Natural killer cell (primary cell): ENCODE measurements around the gene FXN. TPM values are rescaled to one million over a fixed set of nuclear protein-coding genes. Genes with fewer than 3 reads are reported as not detected.
"Not testable (repeated sequence)": the region's sequence is repeated elsewhere in the genome, so short reads cannot be mapped to it uniquely, and the experiment has no call there.

ENCODE experiments used
- ATAC-seq, 3 donors: fragments of 150-1000 bp in 2 of 3; fragments of 200-7000 bp in 1 of 3; cut with Tn5 transposase; 1 replicate in 1 of 3; 2 replicates in 2 of 3; pipeline ENCODE4 v1.10.0; 2021; ENCODE audit warnings: mild to moderate bottlenecking in 2 of 3, moderate library complexity in 2 of 3
- DNase-seq, 2 donors: peaks; one replicate each; pipeline versions ENCODE4 v3.0.0 to v3.0.0-alpha.2; 2013 to 2021; ENCODE audit warnings: mixed read lengths in 1 of 2
- H3K27ac ChIP-seq: one replicate; pipeline ENCODE4 v1.5.1; 2013; ENCODE audit warnings: mild to moderate bottlenecking, low read length
- H3K27me3 ChIP-seq: one replicate; pipeline ENCODE4 v1.6.1; 2013; ENCODE audit warnings: low read length; ENCODE audit not compliant: control insufficient read depth, insufficient read depth
- H3K36me3 ChIP-seq: one replicate; pipeline ENCODE4 v1.6.1; 2013; ENCODE audit warnings: low read length; ENCODE audit not compliant: control insufficient read depth, insufficient read depth
- H3K4me1 ChIP-seq: one replicate; pipeline ENCODE4 v1.6.1; 2013; ENCODE audit warnings: low read length; ENCODE audit not compliant: control insufficient read depth, insufficient read depth
- H3K4me3 ChIP-seq: one replicate; pipeline ENCODE4 v1.5.1; 2013; ENCODE audit warnings: low read length
- H3K9me3 ChIP-seq: one replicate; pipeline ENCODE4 v1.6.1; 2013; ENCODE audit warnings: low read length; ENCODE audit not compliant: control insufficient read depth, insufficient read depth
- H3K27ac Mint-ChIP-seq, 2 donors: one replicate each; pipeline ENCODE4 v1.8.0; 2022; ENCODE audit warnings: mild to moderate bottlenecking in 2 of 2, mixed read lengths in 2 of 2, moderate library complexity in 1 of 2
- H3K27me3 Mint-ChIP-seq, 2 donors: one replicate each; pipeline ENCODE4 v1.8.0; 2022; ENCODE audit warnings: low read depth in 2 of 2, mixed read lengths in 2 of 2
- H3K36me3 Mint-ChIP-seq: one replicate; pipeline ENCODE4 v1.8.0; 2022; ENCODE audit warnings: mixed read lengths
- H3K4me1 Mint-ChIP-seq, 2 donors: one replicate each; pipeline ENCODE4 v1.8.0; 2022; ENCODE audit warnings: mixed read lengths in 2 of 2
- H3K4me3 Mint-ChIP-seq: one replicate; pipeline ENCODE4 v1.8.0; 2022; ENCODE audit warnings: mild to moderate bottlenecking, moderate library complexity, mixed read lengths
- H3K9me3 Mint-ChIP-seq, 2 donors: one replicate each; pipeline ENCODE4 v1.8.0; 2022; ENCODE audit warnings: mixed read lengths in 2 of 2
- CTCF ChIP-seq: fragments of 200-600 bp; IDR thresholded peaks from one replicate; pipeline ENCODE4 v1.8.0; 2022; ENCODE audit warnings: antibody characterized with exemption
- whole genome bisulfite sequencing: methylation state at CpG from one replicate; pipeline ENCODE4 v1.1.7; 2013; ENCODE audit warnings: missing lambda C conversion rate; ENCODE audit not compliant: insufficient coverage; 5-methylcytosine and 5-hydroxymethylcytosine counted together
- intact Hi-C: fragments of 100-400 bp; cut with micrococcal nuclease; formaldehyde crosslinking; loops from one replicate; pipeline ENCODE4 v1.14.2; 2022
- total RNA-seq, 4 donors: library from RNA; stranded (reverse); fragments of 120-200 nt in 1 of 4; gene quantifications; one replicate each; pipeline versions ENCODE4 v1.2.3 to v1.2.4, GENCODE V29; 2013 to 2022

Gene FXN
- total RNA-seq, result 10 to 100 TPM; 11.5 to 19.4 (median 18.9) TPM
- total RNA-seq (2013), result 8.3 TPM

DNA sequence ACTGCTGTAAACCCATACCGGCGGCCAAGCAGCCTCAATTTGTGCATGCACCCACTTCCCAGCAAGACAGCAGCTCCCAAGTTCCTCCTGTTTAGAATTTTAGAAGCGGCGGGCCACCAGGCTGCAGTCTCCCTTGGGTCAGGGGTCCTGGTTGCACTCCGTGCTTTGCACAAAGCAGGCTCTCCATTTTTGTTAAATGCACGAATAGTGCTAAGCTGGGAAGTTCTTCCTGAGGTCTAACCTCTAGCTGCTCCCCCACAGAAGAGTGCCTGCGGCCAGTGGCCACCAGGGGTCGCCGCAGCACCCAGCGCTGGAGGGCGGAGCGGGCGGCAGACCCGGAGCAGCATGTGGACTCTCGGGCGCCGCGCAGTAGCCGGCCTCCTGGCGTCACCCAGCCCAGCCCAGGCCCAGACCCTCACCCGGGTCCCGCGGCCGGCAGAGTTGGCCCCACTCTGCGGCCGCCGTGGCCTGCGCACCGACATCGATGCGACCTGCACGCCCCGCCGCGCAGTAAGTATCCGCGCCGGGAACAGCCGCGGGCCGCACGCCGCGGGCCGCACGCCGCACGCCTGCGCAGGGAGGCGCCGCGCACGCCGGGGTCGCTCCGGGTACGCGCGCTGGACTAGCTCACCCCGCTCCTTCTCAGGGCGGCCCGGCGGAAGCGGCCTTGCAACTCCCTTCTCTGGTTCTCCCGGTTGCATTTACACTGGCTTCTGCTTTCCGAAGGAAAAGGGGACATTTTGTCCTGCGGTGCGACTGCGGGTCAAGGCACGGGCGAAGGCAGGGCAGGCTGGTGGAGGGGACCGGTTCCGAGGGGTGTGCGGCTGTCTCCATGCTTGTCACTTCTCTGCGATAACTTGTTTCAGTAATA, at the start of gene FXN:
FXN (plus strand) TSS at position 315 of the 871 bp plus-strand sequence; CDS start at position 346, 31 bp downstream.
- intact Hi-C loops, result loop anchor here (5.0 to 10.0 kb wide), 3 partner anchors 157 to 722 kb away; a partner anchor contains a TSS
- H3K9me3 Mint-ChIP-seq, result no peaks in the 10 kb centered on the region

DNA sequence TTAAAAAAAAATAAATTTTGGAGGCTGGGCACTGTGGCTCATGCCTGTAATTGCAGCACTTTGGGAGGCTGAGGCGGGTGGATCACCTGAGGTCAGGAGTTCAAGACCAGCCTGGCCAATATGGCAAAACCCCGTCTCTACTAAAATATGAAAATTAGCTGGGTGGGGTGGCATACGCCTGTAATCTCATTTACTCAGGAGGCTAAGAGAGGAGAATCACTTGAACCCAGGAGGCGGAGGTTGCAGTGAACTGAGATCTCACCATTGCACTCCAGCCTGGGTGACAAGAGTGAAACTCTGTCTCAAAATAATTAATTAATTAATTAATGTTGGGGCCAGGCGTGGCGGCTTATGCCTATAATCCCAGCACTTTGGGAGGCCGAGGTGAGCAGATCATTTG, 48.6 kb upstream of the FXN start:
- ATAC-seq, H3K36me3 ChIP-seq, H3K4me1 ChIP-seq, H3K27me3 ChIP-seq, H3K27ac Mint-ChIP-seq, H3K4me3 ChIP-seq, H3K4me3 Mint-ChIP-seq, H3K4me1 Mint-ChIP-seq, H3K27ac ChIP-seq, H3K9me3 ChIP-seq, H3K9me3 Mint-ChIP-seq, DNase-seq, intact Hi-C loops, H3K27me3 Mint-ChIP-seq, H3K36me3 Mint-ChIP-seq: not testable (repeated sequence)
- WGBS, result 96% methylated on average over 6 of the region's 7 CpGs

More for the DNA sequence above, at the start of gene FXN:
- H3K4me3 Mint-ChIP-seq, result peak within 1 kb of the TSS; percentile 98
- H3K4me1 Mint-ChIP-seq, result peaks cover 10 to 15% of the 10 kb centered on the region in 2 donors
- Histone ChIP-seq H3K27ac (peak within 1 kb of the TSS; percentile 34), H3K4me3 (peak within 1 kb of the TSS; percentile 78), H3K4me1 (peaks cover 14% of the 10 kb centered on the region), H3K27me3 (no peaks in the 10 kb centered on the region), H3K9me3 (no peaks in the 10 kb centered on the region), H3K36me3 (no peaks in the 10 kb centered on the region)
- ATAC-seq (peak; percentile 89 to 95 (median 89)), DNase-seq (peak; percentile 79 to 88)
- H3K27ac Mint-ChIP-seq, result peak within 1 kb of the TSS; percentile 92 to 93
- no peaks in the 10 kb centered on the region for H3K27me3 Mint-ChIP-seq
- no peaks in the 10 kb centered on the region for H3K36me3 Mint-ChIP-seq
- under 1% methylated on average over 74 of the region's 75 CpGs for WGBS
- TF ChIP-seq CTCF, result peak; percentile 90

GRCh38 chr9:68991457-68991856, 44.1 kb upstream of the FXN start:
- TF ChIP-seq CTCF, result no peak
- H3K9me3 ChIP-seq, result no peaks in the 10 kb centered on the region
- intact Hi-C loops, result no loop called here
- H3K4me3 ChIP-seq, result no peak overlapping the region
- no peaks in the 10 kb centered on the region for H3K36me3 ChIP-seq
- WGBS, result 89% methylated on average over 9 of the region's 9 CpGs
- ATAC-seq, result no peak
- no peak overlapping the region for H3K27ac ChIP-seq
- no peaks in the 10 kb centered on the region for H3K9me3 Mint-ChIP-seq
- H3K36me3 Mint-ChIP-seq, result no peaks in the 10 kb centered on the region
- no peaks in the 10 kb centered on the region for H3K27me3 ChIP-seq
- H3K4me1 ChIP-seq, result no peaks in the 10 kb centered on the region
- H3K4me1 Mint-ChIP-seq, result peaks cover 5 to 6% of the 10 kb centered on the region in 2 donors
- no peak for DNase-seq
- peaks cover 0 to 3% of the 10 kb centered on the region in 2 donors for H3K27me3 Mint-ChIP-seq
- no peak overlapping the region for H3K27ac Mint-ChIP-seq
- H3K4me3 Mint-ChIP-seq, result no peak overlapping the region

DNA sequence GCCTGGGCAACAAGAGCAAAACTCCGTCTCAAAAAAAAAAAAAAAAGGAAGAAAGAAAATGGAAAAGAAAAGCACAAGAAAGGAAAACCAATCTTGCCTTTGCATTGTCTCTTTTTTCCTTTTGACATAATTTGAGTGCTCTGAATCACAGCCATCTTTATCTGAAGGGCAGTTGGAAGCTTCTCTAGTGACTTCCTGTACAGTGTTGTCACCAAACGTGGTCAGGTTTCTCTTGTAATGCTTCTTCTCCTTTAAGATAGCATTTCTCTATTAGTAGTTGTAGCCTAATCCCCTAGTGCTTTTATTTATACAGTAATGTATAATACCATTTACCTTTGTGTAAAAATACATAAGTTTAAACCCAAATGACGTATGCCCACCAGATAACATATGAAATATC, 39.8 kb upstream of the FXN start:
- intact Hi-C loops, result no loop called here
- no peak overlapping the region for H3K4me3 Mint-ChIP-seq

More for the DNA sequence above, 39.8 kb upstream of the FXN start:
- ATAC-seq (no peak), DNase-seq (no peak)
- peaks cover 15% of the 10 kb centered on the region for H3K4me1 ChIP-seq
- 92% methylated on average over 1 of the region's 3 CpGs for WGBS
- H3K27me3 Mint-ChIP-seq, result no peaks in the 10 kb centered on the region
- no peak for TF ChIP-seq CTCF
- no peak overlapping the region for H3K27ac ChIP-seq
- H3K36me3 Mint-ChIP-seq, result no peaks in the 10 kb centered on the region
- H3K27ac Mint-ChIP-seq, result no peak overlapping the region
- peaks cover 30% of the 10 kb centered on the region in 2 donors for H3K4me1 Mint-ChIP-seq
- H3K27me3 ChIP-seq, result no peaks in the 10 kb centered on the region
- no peaks in the 10 kb centered on the region for H3K9me3 Mint-ChIP-seq
- no peaks in the 10 kb centered on the region for H3K36me3 ChIP-seq
- H3K4me3 ChIP-seq, result no peak overlapping the region
- H3K9me3 ChIP-seq, result no peaks in the 10 kb centered on the region
